Measurements from ENCODE around the gene PPT2. TPM values are rescaled to one million over a fixed set of nuclear protein-coding genes. Genes with fewer than 3 reads are reported as not detected.

PPT2 gene
- total and polyA plus RNA-seq, 2 of the 13 experiments (the other 11 are each of a cell fraction or from before 2014, with no cell fraction given), result 39.2 to 61.8 TPM

- TF ChIP-seq, protein P1, sequence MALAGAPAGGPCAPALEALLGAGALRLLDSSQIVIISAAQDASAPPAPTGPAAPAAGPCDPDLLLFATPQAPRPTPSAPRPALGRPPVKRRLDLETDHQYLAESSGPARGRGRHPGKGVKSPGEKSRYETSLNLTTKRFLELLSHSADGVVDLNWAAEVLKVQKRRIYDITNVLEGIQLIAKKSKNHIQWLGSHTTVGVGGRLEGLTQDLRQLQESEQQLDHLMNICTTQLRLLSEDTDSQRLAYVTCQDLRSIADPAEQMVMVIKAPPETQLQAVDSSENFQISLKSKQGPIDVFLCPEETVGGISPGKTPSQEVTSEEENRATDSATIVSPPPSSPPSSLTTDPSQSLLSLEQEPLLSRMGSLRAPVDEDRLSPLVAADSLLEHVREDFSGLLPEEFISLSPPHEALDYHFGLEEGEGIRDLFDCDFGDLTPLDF (CRISPR knock-in tag; IDR thresholded peaks at IDR 0.05), result peak; percentile 81
- 0 out of 4 replicates have a peak, but pooled peaks of 1 of the 2 experiments have one; percentile 29 for TF ChIP-seq ATF4 (CRISPR knock-in tag; IDR thresholded peaks at IDR 0.05)
- no peak for TF ChIP-seq ELF4 (CRISPR knock-in tag; IDR thresholded peaks at IDR 0.05; ENCODE audit: borderline replicate concordance)
- peak; percentile 82 for TF ChIP-seq RFX3 (CRISPR knock-in tag; IDR thresholded peaks at IDR 0.05)
- TF ChIP-seq FOXO1 (CRISPR knock-in tag; IDR thresholded peaks at IDR 0.05), result peak; percentile 34
- no peak; the same call in 1 of the 2 replicates for TF ChIP-seq POGZ (CRISPR knock-in tag; IDR thresholded peaks at IDR 0.05)
- TF ChIP-seq CBX1 (IDR thresholded peaks at IDR 0.05; ENCODE audit: low read depth), result no peak
- TF ChIP-seq ZNF776 (CRISPR knock-in tag; IDR thresholded peaks at IDR 0.05), result peak; percentile 82; the same call in 1 of the 2 replicates
- no peak for TF ChIP-seq LCORL (IDR thresholded peaks at IDR 0.05)
- peak; percentile 77; the same call in 1 of the 2 replicates for TF ChIP-seq LCORL (CRISPR knock-in tag; IDR thresholded peaks at IDR 0.05)
- TF ChIP-seq SRSF1 (optimal IDR thresholded peaks at IDR 0.05; ENCODE audit: low read depth, low read length), result no peak
- peak; percentile 93; the same call in 1 of the 2 replicates for TF ChIP-seq NFKB2 (CRISPR knock-in tag; IDR thresholded peaks at IDR 0.05; ENCODE audit: borderline replicate concordance)
- peak; percentile 65 for TF ChIP-seq ZNF746 (CRISPR knock-in tag; IDR thresholded peaks at IDR 0.05)
- 0 out of 2 replicates have a peak, but pooled peaks have one; percentile 76 for TF ChIP-seq ZBTB42 (CRISPR knock-in tag; IDR thresholded peaks at IDR 0.05)
- TF ChIP-seq WIZ (CRISPR knock-in tag; IDR thresholded peaks at IDR 0.05), result peak; percentile 44; the same call in 1 of the 2 replicates
- TF ChIP-seq ZKSCAN8 (CRISPR knock-in tag; IDR thresholded peaks at IDR 0.05; ENCODE audit: borderline replicate concordance), result no peak
- TF ChIP-seq, protein P2, sequence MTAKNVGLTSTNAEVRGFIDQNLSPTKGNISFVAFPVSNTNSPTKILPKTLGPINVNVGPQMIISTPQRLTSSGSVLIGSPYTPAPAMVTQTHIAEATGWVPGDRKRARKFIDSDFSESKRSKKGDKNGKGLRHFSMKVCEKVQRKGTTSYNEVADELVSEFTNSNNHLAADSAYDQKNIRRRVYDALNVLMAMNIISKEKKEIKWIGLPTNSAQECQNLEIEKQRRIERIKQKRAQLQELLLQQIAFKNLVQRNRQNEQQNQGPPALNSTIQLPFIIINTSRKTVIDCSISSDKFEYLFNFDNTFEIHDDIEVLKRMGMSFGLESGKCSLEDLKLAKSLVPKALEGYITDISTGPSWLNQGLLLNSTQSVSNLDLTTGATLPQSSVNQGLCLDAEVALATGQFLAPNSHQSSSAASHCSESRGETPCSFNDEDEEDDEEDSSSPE (CRISPR knock-in tag; IDR thresholded peaks at IDR 0.05), result peak; percentile 96
- no peak; the same call in 1 of the 2 replicates for TF ChIP-seq HOXA5 (CRISPR knock-in tag; IDR thresholded peaks at IDR 0.05)
- peak; percentile 16; the same call in 1 of the 2 replicates for TF ChIP-seq SMAD3 (CRISPR knock-in tag; IDR thresholded peaks at IDR 0.05)
- peak; percentile 81; the same call in 1 of the 2 replicates for TF ChIP-seq ZNF709 (CRISPR knock-in tag; IDR thresholded peaks at IDR 0.05)
- TF ChIP-seq YY1 (IDR thresholded peaks at IDR 0.05; ENCODE audit: insufficient read depth, insufficient replicate concordance, low read depth, low read length), result peak; percentile 46
- peak; percentile 77 for TF ChIP-seq SIN3A (IDR thresholded peaks at IDR 0.05; ENCODE audit: borderline replicate concordance, low read depth, low read length)
- peak; percentile 45; the same call in 1 of the 2 replicates for TF ChIP-seq ZNF256 (CRISPR knock-in tag; conservative IDR thresholded peaks at IDR 0.05)
- TF ChIP-seq SCMH1 (CRISPR knock-in tag; IDR thresholded peaks at IDR 0.05; ENCODE audit: borderline replicate concordance), result no peak
- peak; percentile 85 for TF ChIP-seq ZNF44 (CRISPR knock-in tag; IDR thresholded peaks at IDR 0.05)
- peak; percentile 38; the same call in 1 of the 2 replicates for TF ChIP-seq FOXK1 (CRISPR knock-in tag; IDR thresholded peaks at IDR 0.05; ENCODE audit: borderline replicate concordance, low read depth)
Observed at GRCh38 chr6:32195902-32196681, 42.2 kb downstream of the PPT2 start (continued).
